Cerebellar nuclear complex (tissue), 1 donor: ENCODE results near the gene ARHGAP10.
"Not testable (repeated sequence)": the region's sequence is repeated elsewhere in the genome, so short reads cannot be mapped to it uniquely, and the experiment has no call there.

Experiments
- DNase-seq, 2 experiments: peaks; one replicate each; lab custom pipeline; 2025; lab: John Stamatoyannopoulos, UW

Gene ARHGAP10

GRCh38 chr4:147991543-147992283, 259.8 kb downstream of the ARHGAP10 start:
- no peak for DNase-seq

GRCh38 chr4:147994076-147994475, 262.2 kb downstream of the ARHGAP10 start:
- DNase-seq: no peak

DNA sequence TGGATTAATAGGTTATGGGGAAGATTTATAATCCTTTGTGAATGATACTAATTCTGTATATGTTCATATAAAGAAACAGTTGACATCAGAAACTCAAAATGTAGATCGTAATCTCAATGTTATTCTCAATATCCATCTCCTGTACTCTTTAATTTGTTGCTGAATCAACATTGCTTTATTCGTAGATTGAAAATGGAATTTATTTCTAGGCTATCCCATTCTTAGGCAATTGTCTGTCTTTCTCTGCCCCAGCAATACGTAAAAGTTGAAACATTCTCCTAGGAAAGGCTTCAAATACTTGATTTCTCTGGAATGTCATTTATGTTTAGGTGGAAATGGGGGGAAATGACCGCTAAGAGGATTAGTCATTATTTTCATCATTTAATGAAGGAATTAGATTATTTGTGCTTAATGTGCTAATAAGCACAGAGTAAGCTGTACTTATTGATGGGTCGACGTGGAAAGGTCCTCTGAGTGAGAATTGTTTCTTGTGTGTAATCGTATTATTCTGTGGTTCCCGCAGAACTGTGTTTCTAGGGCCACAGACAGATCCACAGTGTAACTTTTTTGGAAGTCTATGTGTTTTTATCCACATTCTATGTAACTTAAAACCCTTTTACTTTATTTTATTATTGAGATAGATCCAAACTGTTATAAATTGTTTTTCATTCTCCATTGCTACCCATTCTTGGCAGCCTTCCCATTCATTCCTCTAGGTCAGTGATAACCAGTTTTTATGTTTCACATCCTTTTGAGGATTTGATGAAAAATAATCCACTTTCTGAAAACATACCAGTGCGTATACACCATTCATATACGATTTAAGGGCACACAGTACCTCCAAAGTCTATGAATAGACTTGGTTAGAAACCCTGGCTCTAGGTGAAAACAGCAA, 262.9 kb downstream of the ARHGAP10 start:
- no peak for DNase-seq

GRCh38 chr4:147996859-147997258, 265.0 kb downstream of the ARHGAP10 start:
- DNase-seq: no peak

- DNase-seq: not testable (repeated sequence)
These were observed 268.1 kb downstream of the ARHGAP10 start for GRCh38 chr4:148000038-148000437.

DNA sequence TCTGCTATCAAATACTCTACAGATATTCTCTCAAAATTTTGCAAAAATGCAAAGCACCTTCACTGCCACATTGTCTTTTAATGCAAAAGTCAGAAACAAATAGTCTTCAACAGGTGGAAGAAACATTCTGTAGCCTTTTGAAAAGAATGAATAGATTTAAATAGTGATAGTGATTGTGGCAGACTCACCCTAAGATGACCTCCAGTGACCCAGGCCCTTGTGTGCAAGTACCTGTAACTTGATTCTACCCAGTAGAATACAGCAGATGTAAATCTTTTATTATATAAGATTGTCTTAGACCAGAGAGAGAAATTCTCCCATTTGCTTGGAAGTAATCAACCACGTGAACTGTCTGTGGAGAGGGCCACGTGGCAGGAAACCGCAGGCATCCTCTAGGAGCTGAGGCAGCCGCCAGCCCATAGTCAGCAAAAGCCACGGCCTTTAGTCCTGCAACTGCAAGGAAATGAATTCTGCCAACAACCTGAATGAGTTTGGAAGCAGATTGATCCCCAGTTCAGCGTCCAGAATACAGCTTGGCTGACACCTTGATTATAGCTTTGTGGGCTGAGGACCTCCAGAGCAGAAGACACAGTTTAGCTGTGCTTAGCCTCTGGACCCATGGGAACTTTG, 272.5 kb downstream of the ARHGAP10 start:
- DNase-seq: no peak

DNA sequence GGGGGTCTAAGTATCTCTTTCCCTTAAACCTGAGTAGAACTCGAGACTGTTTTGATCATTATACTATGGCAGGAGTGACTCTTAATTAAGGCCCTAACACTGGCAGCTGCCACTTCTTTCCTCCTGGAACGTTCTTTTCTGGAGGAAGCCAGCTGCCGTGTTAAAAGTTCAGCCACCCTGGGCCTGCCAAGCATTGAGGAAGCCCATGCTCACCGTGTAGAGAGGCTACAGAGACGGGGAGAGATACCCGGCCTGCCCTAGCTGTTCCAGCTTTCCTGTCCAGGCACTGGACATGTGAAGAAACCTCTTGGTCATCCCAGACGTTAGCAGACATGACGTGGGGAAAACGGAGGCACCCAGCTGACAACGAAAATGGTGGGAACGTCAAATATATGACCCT, 274.1 kb downstream of the ARHGAP10 start:
- DNase-seq: no peak

- DNase-seq: no peak
These were observed 275.4 kb downstream of the ARHGAP10 start for GRCh38 chr4:148007314-148007760.

GRCh38 chr4:148007792-148008191, 275.9 kb downstream of the ARHGAP10 start:
- DNase-seq: no peak

GRCh38 chr4:148015058-148015457, 283.2 kb downstream of the ARHGAP10 start:
- no peak for DNase-seq

GRCh38 chr4:148015468-148015867, 283.6 kb downstream of the ARHGAP10 start:
- DNase-seq: no peak

DNA sequence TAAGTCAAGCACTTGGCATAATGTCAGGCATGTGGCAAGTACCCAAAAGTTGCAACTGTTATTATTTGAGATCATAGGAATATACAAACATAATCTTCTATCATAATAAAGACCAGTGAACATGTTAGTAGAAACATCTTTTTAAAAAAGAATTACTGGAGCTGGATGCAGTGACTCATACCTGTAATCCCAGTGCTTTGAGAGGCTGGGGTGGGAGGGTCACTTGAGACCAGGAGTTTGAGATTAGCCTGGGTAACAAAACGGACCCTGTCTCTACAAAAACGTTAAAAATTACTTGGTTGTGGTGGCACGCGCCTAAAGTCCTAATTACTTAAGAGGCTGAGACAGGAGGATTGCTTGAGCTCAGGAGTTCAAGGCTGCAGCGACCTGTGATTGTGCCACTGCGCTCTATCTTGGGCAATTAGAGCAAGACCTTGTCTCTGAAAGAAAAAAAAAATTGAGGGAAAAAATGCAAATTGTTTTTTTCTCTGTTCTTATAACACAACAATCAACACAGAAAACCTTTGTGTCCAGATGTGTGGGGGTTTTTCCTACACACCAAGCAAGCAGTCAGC, 284.3 kb downstream of the ARHGAP10 start:
- no peak for DNase-seq

DNA sequence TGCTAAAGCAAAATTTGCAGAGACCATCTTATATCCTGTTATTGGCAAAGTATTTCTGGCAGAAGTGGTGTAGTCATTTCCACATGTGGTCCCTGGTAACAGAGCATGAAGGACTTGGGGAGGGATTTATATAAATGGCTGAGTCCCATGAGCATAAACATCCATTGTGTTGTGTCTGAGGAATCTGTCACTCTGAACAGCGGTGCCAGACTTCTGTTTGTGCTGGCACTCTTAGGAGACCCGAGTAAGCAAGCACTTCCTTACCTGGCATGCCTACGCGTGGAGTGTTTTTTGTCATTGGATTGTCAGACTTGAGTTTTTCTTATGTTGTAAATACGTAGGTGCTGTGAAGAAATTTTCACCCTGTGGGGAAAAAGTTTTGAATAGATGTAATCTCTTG, 285.9 kb downstream of the ARHGAP10 start:
- no peak for DNase-seq

- no peak for DNase-seq
These were observed 289.8 kb downstream of the ARHGAP10 start for GRCh38 chr4:148021686-148022085.

DNA sequence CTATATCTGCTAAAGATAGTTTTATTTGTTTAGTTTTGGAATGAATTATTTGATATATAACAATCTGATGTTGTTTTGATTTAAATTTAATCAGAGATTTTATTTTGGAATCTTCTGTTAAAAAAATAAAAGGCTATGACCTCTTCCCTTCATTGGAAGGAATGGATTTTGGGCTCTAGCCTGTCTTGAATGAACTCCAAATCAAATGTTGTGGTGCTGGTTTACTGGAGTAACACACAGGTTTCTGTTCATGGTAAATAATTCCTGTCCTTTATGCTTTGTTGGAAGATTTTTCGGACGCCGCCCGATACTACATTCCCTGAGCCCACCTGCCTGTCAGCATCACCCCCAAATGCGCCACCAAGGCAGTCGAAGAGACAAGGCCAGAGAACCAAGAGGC, 291.1 kb downstream of the ARHGAP10 start:
- no peak for DNase-seq

DNA sequence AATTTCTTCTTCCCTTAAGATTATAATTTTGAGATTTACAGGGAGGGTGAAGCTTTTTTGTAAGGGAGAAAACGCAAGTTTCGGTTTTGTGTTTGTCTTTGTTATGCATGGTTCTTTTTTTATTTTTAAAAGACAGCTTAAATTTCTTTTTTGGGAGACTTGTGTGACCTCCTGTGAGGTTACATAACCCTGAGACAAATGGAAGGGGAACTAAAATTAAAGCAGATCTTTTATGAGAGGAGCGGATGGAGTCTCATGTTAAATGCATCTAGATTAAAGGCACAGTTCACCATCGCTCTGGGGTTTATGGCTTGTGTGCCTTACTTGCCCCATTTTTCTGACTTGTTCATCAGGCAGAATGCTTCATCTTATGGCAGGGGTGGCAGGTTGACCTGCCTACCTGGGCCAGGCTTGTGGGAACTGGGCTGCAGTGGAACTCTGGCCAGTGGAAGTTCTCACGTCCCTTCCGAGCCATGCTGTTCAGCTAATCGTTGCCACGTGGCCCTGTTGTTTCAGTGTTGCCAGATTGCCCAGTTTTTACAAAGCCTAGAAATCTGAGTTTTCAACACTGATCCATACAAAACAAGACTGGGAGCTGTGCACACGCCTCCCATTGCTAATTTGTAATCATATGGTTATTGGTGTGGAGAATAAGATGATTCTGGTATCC, 291.8 kb downstream of the ARHGAP10 start:
- DNase-seq: no peak

DNA sequence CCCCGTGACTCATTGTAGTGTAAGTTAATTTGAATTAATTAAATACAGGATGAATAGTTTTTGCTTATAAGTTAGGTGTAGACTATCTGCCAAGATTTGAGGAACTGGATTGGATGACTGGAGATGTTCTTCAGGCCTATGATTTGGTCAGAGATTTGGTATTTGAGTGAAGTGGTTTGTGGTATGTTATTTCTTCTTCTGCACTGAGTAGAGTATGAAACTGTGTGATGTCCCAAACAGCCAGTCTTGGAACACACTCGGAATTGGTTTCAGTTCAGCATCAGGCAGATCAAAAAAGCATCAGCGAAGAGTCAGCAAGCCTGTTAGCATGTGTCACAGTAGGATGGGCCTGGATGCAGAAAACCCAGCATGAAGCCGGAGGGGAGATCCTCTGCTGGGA, 294.1 kb downstream of the ARHGAP10 start:
- no peak for DNase-seq

- DNase-seq: no peak
These were observed 295.3 kb downstream of the ARHGAP10 start for GRCh38 chr4:148027201-148027600.

DNA sequence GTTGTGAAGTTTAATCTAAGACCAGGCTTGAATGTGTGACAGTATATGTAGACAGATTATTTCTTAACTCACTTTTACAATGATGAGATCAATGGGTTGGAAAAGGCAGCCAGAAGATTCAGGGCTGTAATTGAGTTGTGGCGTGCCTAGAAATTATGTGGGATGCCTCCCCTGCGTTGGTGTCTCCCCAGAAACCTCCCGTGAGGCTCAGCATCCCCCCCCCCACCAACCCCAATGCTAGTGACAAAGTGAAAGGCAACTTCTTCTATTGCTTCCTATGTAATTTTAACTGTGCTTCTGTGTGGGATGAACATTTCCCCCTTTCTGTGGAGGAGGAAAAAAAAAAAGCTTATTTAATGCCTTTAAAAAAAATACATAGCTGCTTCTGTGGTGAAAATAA, 297.9 kb downstream of the ARHGAP10 start:
- no peak for DNase-seq

DNA sequence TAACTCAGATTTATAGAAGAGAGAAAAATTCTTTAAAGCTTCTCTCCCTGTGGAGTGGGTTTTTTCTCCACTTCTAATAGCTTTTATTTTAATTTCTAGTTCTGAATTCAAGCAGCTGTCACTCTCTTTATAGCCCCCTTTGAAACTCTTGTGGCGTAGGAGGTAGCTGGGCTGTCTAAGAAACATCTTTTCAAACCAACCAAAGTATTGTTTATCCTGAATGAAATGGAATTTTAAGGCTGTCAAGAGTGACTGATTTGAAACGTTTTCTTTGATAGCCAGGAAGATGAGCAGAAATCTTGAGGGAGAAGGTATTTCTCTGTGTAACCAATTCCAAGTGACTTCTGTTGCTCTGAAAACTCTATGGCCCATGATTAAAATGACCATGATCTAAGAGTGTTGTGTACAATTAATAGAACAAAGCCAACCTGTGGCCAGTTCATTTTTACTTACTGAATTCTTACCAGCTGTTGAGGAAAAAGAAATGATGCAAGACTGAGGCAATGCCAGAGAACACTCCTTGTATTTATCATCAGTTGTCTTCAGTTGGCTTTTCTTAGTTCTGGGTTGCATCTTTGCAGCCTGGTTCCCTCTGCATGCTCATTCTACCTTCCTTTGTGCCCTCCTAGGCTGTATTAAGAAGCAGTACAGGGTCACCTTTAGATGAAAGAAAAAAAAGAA, 298.4 kb downstream of the ARHGAP10 start:
- no peak for DNase-seq

DNA sequence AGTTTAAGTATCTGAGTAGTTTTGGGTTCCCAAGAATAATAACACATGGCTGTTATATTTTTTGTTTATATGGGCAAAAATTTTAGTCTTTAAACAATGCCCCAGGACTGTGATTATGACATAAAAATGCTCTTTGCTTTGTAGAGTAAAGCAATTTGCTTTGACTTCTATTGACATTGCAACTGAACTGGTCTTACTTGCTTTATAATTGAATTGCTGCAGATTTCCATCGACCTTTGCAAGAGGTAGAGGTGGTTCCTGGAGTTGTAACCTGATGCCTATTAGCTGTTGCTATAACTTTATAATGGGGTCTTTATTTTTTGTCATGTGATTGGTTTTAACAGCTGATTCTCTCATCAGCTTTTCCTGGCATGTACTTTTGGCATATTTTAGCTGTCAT, 302.9 kb downstream of the ARHGAP10 start:
- DNase-seq: no peak
